H7 (cell line): ENCODE results near the gene SMIM24. TPM values are rescaled to one million over a fixed set of nuclear protein-coding genes. Genes with fewer than 3 reads are reported as not detected.
A peak's percentile ranks its signal among the peaks of the same experiment; 100 is the strongest.

Source experiments
- DNase-seq: peaks from one replicate; pipeline ENCODE4 v3.0.0; 2012
- H3K27me3 ChIP-seq: 2 replicates; pipeline ENCODE4 v1.6.0; 2011; ENCODE audit warnings: mild to moderate bottlenecking, low read length; ENCODE audit not compliant: control insufficient read depth, insufficient read depth
- H3K36me3 ChIP-seq: replicated peaks from 2 replicates; pipeline ENCODE4 v1.5.1; 2011; ENCODE audit warnings: low read length; ENCODE audit not compliant: control insufficient read depth, insufficient read depth
- H3K4me3 ChIP-seq: 2 replicates; pipeline ENCODE4 v1.5.1; 2011; ENCODE audit warnings: low read depth, mild to moderate bottlenecking, control low read depth, low read length, moderate library complexity; ENCODE audit not compliant: insufficient read depth
- total RNA-seq: library from RNA; depleted of rRNA; stranded (reverse); fragments of >200 nt; shearing (Covaris generic); gene quantifications from 2 replicates; pipeline ENCODE4 v1.2.3, GENCODE V29; 2014

The SMIM24 gene
- total RNA-seq, 1 experiment from 2014 or later = 6.0 TPM

GRCh38 chr19:3520166-3521103, 40.1 kb upstream of the SMIM24 start:
- H3K27me3 ChIP-seq = no peaks in the 10 kb centered on the region
- H3K4me3 ChIP-seq = no peak overlapping the region
- peak; percentile 84 for DNase-seq
- no peaks in the 10 kb centered on the region; the same call in none of the 2 replicates for H3K36me3 ChIP-seq

- H3K36me3 ChIP-seq = no peaks in the 10 kb centered on the region; the same call in none of the 2 replicates
- DNase-seq = peak; percentile 80
- H3K27me3 ChIP-seq = no peaks in the 10 kb centered on the region
- H3K4me3 ChIP-seq = no peak overlapping the region
These were observed 38.8 kb upstream of the SMIM24 start for GRCh38 chr19:3519126-3519525.

GRCh38 chr19:3518659-3519058, 38.3 kb upstream of the SMIM24 start:
- DNase-seq = no peak
- Histone ChIP-seq H3K4me3 (no peak overlapping the region), H3K27me3 (no peaks in the 10 kb centered on the region), H3K36me3 (no peaks in the 10 kb centered on the region; the same call in none of the 2 replicates)

DNA sequence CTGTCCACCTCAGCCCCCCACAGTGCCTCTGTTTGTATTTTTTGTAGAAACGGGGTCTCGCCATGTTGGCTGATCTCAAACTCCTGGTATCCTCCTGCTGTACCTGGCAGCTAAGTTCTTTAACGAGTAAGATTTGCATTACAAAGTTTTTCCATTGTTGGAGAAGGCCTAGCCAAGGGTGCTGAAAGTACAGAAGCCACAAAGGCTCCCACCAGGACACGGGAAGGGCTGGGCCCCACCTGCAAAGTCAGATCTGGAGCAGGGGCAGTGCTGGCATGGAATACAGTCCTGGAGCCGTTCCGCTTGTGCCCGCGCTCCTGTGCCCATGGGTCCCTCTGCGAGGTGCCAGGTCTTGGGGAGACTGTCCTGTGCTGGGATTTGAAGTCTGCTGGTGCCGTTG, 37.9 kb upstream of the SMIM24 start:
- Histone ChIP-seq H3K4me3 (no peak overlapping the region), H3K36me3 (no peaks in the 10 kb centered on the region; the same call in none of the 2 replicates), H3K27me3 (no peaks in the 10 kb centered on the region)
- peak; percentile 87 for DNase-seq

DNA sequence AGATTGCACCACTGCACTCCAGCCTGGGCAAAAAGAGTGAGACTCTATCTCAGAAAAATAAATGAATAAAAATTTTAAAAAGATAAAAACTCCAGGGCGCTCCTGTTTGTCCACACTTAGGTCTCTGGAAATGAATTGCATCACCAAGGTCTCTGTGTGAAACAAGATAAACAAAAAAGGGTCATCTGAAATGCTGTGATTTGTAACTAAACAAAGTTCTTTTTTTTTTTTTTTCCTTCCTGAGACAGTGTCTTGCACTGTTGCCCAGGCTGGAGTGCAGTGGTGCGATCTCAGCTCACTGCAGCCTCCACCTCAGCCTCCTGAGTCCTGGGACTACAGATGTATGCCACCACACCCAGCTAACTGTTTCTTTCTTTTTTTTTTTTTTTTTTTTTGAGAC, 37.3 kb upstream of the SMIM24 start:
- Histone ChIP-seq H3K4me3 (no peak overlapping the region), H3K36me3 (no peaks in the 10 kb centered on the region; the same call in none of the 2 replicates), H3K27me3 (no peaks in the 10 kb centered on the region)
- no peak for DNase-seq

DNA sequence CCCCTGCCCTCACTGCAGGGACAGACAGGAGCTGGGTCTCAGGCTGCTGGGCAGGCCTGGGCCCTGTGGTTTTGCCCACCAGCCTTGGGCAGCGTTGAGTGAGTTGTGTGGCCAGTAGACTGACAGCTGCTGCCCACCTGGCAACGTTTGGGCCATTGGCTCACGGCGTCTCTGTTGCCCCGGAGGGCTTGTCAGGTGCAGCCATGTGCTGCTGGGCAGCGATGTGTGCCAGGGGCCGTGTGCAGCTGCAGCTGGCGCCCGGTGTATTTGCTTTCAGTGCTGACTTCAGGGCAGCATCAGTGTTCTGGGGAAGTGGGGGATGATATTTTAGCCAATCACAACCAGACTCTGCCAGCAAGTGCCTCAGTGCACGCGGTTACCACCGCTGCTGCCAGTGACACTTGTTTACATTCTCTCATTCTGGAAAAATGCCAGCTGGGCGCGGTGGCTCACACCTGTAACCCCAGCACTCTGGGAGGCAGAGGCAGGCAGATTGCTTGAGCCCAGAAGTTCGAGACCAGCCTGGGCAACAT, 36.4 kb upstream of the SMIM24 start:
- no peaks in the 10 kb centered on the region for H3K27me3 ChIP-seq
- no peaks in the 10 kb centered on the region; the same call in none of the 2 replicates for H3K36me3 ChIP-seq
- H3K4me3 ChIP-seq = no peak overlapping the region
- no peak for DNase-seq

DNA sequence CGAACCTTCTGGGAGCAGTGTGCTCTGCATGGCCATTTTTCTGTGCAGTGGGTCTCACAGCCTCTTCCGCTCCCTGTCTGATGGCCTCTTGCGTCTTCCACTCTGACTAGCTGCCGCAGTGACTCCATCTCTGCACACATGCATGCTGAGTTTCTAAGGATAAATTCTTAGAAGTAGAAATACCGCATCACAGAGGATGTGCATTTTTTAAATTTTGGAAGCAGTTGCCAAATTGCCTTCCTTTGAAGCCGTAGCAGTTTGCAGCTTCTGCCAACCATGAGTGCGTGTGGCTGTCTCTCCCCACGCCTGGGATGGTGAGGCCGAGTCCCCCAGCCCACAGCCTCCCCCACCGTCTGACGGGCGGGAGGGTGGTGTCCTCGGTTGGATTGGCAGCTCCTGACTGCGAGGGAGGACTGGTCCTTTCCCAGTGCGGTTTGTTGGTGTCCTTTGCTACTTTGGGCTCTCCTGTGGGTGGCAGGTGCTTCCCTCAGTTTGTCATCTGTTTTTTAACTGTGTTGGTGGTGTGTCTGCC, 35.6 kb upstream of the SMIM24 start:
- H3K4me3 ChIP-seq = no peak overlapping the region

DNA sequence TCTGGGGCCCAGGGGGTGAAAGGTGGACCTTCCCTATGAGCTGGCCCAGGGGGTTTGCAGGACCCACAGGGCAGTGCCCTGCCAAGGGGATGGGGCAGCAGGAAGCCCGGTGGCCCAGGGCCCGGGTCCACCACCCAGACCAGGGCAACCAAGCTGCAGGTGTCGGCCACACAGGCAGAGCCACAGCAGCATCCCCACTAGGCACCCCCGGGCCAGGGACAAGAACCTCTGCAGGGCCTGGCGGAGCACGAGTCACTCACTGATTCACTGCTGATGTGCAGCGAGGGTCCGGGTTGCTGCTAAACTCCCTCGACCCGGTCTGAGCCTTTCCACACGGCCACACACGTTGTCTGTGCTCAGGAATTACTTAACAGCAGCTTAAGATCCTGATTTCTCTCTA, 34.6 kb upstream of the SMIM24 start:
- no peaks in the 10 kb centered on the region; the same call in none of the 2 replicates for H3K36me3 ChIP-seq
- no peak for DNase-seq
- no peaks in the 10 kb centered on the region for H3K27me3 ChIP-seq
- H3K4me3 ChIP-seq = no peak overlapping the region

More for the DNA sequence above, 35.6 kb upstream of the SMIM24 start:
- Histone ChIP-seq H3K36me3 (no peaks in the 10 kb centered on the region; the same call in none of the 2 replicates), H3K27me3 (no peaks in the 10 kb centered on the region)
- DNase-seq = no peak

DNA sequence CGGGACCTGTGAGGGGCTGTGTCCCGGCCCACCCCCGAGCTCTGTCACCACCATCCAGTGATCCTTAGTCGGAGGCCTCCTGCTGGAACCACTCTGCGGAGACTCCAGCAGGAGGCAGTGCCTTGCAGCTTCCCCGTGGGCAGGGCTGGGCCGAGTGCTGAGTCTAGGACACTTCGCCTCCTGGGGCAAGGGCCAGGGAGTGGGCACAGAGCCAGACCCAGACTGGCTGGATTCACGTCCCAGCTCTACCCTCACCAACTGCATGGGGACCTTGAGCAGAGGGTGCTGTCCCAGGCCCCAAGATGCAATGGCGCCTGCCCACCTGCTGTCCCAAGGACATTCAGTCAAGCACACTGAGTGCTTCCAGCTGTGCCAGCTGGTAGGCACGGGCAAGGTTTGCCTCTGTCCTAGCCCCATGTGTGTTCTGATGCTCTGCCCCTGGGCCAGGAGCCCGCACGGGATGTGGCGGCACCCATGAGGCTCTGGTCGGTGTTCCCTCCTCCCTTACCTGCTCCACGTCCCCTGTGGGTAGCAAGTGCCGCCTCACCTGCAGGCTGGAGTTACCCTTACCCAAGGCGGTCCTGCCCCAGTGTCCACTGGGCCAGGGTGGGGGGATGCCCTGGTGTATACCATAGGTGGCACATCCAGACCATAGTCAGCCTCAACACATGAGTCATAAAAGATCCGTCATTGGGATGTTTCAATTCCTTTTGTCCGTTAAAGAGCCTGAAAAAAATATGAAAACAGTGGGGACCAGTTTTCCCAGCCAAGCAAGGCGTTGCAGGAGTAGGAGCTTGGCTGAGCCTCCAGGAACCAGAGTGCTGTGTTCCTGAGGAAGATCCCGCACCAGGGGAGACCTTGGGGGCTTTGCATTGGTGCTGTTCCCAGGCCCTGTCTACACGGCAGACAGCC, 33.2 kb upstream of the SMIM24 start:
- DNase-seq = no peak
- H3K4me3 ChIP-seq = no peak overlapping the region
- no peaks in the 10 kb centered on the region for H3K27me3 ChIP-seq
- H3K36me3 ChIP-seq = peaks cover 3% of the 10 kb centered on the region

GRCh38 chr19:3512562-3513228, 32.4 kb upstream of the SMIM24 start:
- DNase-seq = no peak
- no peaks in the 10 kb centered on the region for H3K27me3 ChIP-seq
- peaks cover 3% of the 10 kb centered on the region for H3K36me3 ChIP-seq
- no peak overlapping the region for H3K4me3 ChIP-seq

DNA sequence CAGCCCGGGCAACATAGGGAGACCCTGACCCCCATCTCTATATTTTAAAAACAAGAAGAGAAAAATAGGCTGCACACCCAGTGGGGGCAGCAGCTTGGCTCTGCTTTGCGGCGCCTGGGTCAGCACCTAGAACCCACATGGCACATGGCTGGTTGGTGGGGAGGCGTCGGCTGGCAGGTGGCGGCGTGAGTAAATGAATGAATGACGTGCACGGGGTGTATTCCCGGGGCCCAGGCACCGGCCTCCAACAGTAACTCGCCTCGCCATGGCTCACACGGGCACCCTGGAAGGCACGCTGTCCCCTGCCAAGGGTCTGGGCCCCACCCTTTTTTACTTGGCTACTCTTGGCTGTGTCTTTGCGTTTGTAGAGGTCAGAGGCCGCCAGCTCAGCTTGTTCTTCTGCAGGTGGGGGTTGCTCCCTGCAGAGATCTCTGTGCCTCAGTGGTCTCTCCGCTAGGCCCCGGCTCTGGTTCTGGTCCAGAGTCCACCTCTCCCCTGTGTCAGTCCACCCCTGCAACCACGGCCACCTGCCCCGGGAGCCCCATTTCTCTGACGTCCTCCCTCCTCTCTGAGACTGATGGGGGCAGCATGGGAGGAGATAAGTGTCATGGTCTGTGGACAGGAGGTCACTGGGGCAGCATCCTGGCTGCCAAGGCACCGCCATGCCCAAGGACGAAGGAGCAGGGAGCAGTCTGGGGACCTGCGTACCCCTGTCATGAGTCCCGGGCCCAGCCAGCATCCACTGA, 31.4 kb upstream of the SMIM24 start:
- Histone ChIP-seq H3K4me3 (no peak overlapping the region), H3K36me3 (peaks cover 3% of the 10 kb centered on the region), H3K27me3 (no peaks in the 10 kb centered on the region)
- DNase-seq = no peak

- no peaks in the 10 kb centered on the region for H3K27me3 ChIP-seq
- H3K36me3 ChIP-seq = peaks cover 3% of the 10 kb centered on the region
- DNase-seq = no peak
- no peak overlapping the region for H3K4me3 ChIP-seq
These were observed 30.4 kb upstream of the SMIM24 start for GRCh38 chr19:3510727-3511126.

GRCh38 chr19:3509566-3509989, 29.3 kb upstream of the SMIM24 start:
- Histone ChIP-seq H3K36me3 (peaks cover 3% of the 10 kb centered on the region), H3K27me3 (no peaks in the 10 kb centered on the region), H3K4me3 (no peak overlapping the region)
- DNase-seq = no peak
